K562 (cell line): ENCODE measurements around the gene NFIB. TPM values are rescaled to one million over a fixed set of nuclear protein-coding genes. Genes with fewer than 3 reads are reported as not detected.

Experiments used
- IFI16 ChIP-seq: fragments of 250-450 bp; sonication (Bioruptor Pico); IDR thresholded peaks from 2 replicates; pipeline ENCODE4 v2.1.2; 2022; ENCODE audit warnings: mild to moderate bottlenecking, inconsistent platforms
- MTF1 ChIP-seq: fragments of 250-450 bp; sonication (Bioruptor Pico); IDR thresholded peaks from 2 replicates; pipeline ENCODE4 v1.9.0; 2021; ENCODE audit warnings: moderate library complexity, mild to moderate bottlenecking, inconsistent platforms, borderline replicate concordance
- polyA plus RNA-seq, 8 experiments: library from polyadenylated mRNA; depleted of rRNA in 4 of 8; stranded (reverse) in 5 of 8; unstranded in 3 of 8; fragments of >200 nt; fragmentation: Nextera tagmentation in 2 of 8; fragmentation: Illumina TruSeq in 1 of 8; extraction: Ambion mirVana in 2 of 8; extraction: Trizol in 1 of 8; gene quantifications; 2 replicates each; pipeline versions ENCODE4 v1.2.1 to v1.2.3, GENCODE V29; 2011 to 2014; ENCODE audit warnings: inconsistent platforms in 1 of 8, missing spikeins in 1 of 8
- total RNA-seq, 7 experiments: library from RNA; depleted of rRNA in 6 of 7; stranded (reverse); fragments of >200 nt in 6 of 7; fragmentation: Illumina TruSeq in 2 of 7; extraction: Trizol in 2 of 7; gene quantifications; 2 replicates each; pipeline versions ENCODE4 v1.2.1 to v1.2.3, GENCODE V29; 2011 to 2021; ENCODE audit warnings: low replicate concordance in 1 of 7
- TF ChIP-seq, protein P1 (sequence below): fragments of 250-450 bp; sonication (Bioruptor Pico); IDR thresholded peaks from 2 replicates; pipeline ENCODE4 v1.8.0; 2022; ENCODE audit warnings: moderate library complexity, mild to moderate bottlenecking, inconsistent platforms
- TF ChIP-seq, protein P2 (sequence below), 2 experiments: fragments of 450-650 bp in 1 of 2; IDR thresholded peaks; 2 replicates each; pipeline ENCODE4 v1.6.1; 2011 to 2017; ENCODE audit warnings: low read depth in 2 of 2, antibody characterized with exemption in 1 of 2, borderline replicate concordance in 1 of 2, low read length in 1 of 2, mild to moderate bottlenecking in 1 of 2, mixed read lengths in 1 of 2; ENCODE audit not compliant: control insufficient read depth in 1 of 2
- TF ChIP-seq, protein P3 (sequence below): sonication (generic); formaldehyde crosslinking; IDR thresholded peaks from 2 replicates; pipeline ENCODE4 v1.9.0; 2022; ENCODE audit warnings: mild to moderate bottlenecking, missing genetic modification reagents

The NFIB gene
- total and polyA plus RNA-seq, 9 of the 15 experiments (the other 6 are each of a cell fraction or from before 2014, with no cell fraction given): 1.2 to 3.3 (median 1.9) TPM

GRCh38 chr9:14343261-14344031 lies 29.5 kb upstream of the NFIB start (continued):
- TF ChIP-seq, protein P1, sequence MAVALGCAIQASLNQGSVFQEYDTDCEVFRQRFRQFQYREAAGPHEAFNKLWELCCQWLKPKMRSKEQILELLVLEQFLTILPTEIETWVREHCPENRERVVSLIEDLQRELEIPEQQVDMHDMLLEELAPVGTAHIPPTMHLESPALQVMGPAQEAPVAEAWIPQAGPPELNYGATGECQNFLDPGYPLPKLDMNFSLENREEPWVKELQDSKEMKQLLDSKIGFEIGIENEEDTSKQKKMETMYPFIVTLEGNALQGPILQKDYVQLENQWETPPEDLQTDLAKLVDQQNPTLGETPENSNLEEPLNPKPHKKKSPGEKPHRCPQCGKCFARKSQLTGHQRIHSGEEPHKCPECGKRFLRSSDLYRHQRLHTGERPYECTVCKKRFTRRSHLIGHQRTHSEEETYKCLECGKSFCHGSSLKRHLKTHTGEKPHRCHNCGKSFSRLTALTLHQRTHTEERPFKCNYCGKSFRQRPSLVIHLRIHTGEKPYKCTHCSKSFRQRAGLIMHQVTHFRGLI: no peak
- TF ChIP-seq, protein P2, sequence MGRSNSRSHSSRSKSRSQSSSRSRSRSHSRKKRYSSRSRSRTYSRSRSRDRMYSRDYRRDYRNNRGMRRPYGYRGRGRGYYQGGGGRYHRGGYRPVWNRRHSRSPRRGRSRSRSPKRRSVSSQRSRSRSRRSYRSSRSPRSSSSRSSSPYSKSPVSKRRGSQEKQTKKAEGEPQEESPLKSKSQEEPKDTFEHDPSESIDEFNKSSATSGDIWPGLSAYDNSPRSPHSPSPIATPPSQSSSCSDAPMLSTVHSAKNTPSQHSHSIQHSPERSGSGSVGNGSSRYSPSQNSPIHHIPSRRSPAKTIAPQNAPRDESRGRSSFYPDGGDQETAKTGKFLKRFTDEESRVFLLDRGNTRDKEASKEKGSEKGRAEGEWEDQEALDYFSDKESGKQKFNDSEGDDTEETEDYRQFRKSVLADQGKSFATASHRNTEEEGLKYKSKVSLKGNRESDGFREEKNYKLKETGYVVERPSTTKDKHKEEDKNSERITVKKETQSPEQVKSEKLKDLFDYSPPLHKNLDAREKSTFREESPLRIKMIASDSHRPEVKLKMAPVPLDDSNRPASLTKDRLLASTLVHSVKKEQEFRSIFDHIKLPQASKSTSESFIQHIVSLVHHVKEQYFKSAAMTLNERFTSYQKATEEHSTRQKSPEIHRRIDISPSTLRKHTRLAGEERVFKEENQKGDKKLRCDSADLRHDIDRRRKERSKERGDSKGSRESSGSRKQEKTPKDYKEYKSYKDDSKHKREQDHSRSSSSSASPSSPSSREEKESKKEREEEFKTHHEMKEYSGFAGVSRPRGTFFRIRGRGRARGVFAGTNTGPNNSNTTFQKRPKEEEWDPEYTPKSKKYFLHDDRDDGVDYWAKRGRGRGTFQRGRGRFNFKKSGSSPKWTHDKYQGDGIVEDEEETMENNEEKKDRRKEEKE (IDR thresholded peaks at IDR 0.05; ENCODE audit: borderline replicate concordance in 1 of 2, control insufficient read depth in 1 of 2, low read depth in 2 of 2, low read length in 1 of 2): no peak
- TF ChIP-seq, protein P3, sequence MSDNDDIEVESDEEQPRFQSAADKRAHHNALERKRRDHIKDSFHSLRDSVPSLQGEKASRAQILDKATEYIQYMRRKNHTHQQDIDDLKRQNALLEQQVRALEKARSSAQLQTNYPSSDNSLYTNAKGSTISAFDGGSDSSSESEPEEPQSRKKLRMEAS (CRISPR knock-in tag): no peak
- TF ChIP-seq MTF1 (CRISPR knock-in tag) (no peak), IFI16 (CRISPR knock-in tag) (no peak)
